ENCODE data around the gene TMEM229B.

Gene TMEM229B

DNA sequence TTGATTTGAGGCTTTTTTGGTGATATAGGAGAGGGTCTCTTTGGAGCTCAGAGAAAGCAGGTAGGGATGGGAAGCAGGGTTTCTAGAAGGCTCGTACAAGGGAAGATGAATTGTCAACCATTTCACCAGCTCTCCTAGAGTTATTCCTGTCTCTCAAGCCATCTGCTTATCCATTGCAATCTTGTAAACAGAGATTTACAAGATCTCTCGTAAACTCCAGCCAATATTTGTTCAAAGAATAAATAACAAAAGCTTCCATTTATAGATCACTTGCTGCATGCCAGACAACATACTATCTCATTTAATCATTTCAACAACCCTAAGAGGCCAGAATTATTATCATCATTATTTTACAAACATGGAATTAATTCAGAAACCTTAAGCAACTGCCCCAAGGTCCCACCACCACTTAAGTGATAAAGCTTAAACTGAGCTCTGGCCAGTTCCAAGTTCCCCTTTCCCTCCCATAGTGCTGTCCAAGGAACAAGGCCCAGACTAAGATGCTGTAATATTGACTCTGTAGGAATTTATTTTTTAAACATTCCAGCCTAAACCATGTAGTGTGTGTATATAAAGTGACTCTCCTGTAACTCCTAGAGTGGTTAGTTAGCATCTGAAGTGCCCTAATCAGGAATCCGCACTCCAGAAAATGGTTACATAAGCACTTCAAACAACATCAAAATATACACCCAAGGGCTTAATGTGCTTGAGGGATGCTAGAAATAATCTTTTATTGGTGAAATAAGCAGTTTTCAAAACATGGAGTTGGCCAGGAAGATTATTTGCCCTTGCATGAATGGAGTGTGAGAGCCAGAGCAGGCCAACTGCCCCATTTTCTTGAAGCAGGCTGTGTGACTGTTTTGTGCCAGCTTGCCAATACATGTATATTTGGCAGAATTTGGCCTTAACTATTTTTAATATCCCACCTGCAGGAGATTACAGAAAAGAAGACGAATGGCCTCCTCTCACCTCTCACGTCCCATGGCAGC, 41.7 kb upstream of the TMEM229B start:
- H3K4me3 ChIP-seq (ENCODE audit: low read length) = no peak overlapping the region
- TF ChIP-seq, protein P1, sequence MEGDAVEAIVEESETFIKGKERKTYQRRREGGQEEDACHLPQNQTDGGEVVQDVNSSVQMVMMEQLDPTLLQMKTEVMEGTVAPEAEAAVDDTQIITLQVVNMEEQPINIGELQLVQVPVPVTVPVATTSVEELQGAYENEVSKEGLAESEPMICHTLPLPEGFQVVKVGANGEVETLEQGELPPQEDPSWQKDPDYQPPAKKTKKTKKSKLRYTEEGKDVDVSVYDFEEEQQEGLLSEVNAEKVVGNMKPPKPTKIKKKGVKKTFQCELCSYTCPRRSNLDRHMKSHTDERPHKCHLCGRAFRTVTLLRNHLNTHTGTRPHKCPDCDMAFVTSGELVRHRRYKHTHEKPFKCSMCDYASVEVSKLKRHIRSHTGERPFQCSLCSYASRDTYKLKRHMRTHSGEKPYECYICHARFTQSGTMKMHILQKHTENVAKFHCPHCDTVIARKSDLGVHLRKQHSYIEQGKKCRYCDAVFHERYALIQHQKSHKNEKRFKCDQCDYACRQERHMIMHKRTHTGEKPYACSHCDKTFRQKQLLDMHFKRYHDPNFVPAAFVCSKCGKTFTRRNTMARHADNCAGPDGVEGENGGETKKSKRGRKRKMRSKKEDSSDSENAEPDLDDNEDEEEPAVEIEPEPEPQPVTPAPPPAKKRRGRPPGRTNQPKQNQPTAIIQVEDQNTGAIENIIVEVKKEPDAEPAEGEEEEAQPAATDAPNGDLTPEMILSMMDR (conservative IDR thresholded peaks at IDR 0.05; ENCODE audit: low read depth, low read length) = no peak
- no peak for DNase-seq (ENCODE audit: low read depth)

DNA sequence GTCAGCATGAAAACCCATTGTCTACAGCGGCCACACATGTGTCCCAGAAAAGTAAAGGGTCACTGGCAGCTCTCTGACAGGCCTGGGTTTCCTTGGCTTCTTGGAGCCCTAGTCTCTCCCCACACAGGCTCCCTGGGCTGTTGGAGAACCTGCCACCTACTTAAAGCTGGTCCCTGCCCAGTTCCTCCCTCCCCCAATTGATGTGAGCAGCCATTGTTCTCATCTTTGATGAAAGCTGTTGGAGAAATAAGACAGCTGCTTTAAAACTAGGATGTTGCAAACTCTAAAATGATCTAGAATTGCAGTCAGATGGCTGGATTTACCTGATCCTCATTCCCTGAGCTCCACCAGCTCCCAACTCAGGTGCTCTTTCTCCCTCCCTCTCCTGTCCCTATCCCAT, 39.8 kb upstream of the TMEM229B start:
- no peak overlapping the region for H3K4me3 ChIP-seq (ENCODE audit: low read length)
- TF ChIP-seq, protein P1 (conservative IDR thresholded peaks at IDR 0.05; ENCODE audit: low read depth, low read length) = no peak
- DNase-seq (ENCODE audit: low read depth) = no peak

DNA sequence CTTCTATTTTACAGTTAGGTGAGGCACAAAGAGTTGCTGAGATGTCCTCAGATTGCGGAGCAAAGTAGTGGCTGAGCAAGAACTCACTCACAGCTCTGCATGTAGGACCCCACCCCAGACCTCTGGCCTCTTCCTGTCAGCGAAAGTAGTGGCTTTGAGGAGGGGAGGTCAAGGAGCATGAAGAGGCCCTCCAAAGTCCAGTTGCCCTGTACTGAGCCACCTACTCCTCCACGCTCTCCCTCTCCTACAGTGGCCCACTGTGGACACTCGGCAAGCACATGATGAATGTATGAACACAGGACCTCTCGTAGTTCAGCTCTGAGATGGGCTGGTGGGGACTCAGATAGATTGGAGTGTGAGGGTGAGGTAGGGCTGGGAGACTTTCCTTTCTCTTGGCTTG, 39.2 kb upstream of the TMEM229B start:
- no peak for DNase-seq (ENCODE audit: low read depth)
- TF ChIP-seq, protein P1 (conservative IDR thresholded peaks at IDR 0.05; ENCODE audit: low read depth, low read length) = no peak
- H3K4me3 ChIP-seq (ENCODE audit: low read length) = no peak overlapping the region

DNA sequence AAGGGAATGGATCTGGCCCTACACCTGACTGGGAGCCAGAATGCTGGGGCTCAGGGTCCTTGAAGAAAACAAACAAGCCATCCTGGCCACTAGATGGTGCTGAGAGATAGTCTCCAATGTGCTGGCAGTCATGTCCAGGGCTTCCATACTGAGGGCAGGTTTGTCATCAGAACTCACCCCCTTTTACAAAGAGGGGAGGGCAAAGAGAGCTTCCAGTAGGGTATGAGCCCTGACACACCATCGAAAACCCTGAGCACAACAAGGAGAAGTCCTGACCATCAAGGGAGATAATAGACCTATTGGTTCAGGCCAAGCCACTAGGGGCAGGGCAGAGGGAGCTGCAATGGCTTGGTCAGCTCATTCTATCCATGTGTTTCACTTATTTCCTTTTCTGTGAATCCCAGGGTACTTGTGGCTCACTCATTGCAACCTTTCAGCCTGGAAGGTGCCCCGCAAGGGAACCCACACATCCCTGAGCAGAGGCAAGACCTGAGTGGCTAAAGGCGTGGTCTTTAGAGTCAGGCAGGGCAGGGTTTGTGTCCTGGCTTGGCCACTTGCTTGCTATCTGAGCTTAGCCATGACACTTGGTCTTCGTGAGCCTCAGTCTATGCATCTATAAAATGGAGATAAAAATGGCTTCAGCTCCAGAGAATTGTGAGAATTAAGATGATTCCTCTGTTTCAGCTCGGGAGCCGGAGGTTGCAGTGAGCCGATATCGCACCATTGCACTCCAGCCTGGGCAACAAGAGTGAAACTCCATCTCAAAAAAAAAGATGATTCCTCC, 38.3 kb upstream of the TMEM229B start:
- TF ChIP-seq, protein P1 (conservative IDR thresholded peaks at IDR 0.05; ENCODE audit: low read depth, low read length) = peak; percentile 80
- H3K4me3 ChIP-seq (ENCODE audit: low read length) = no peak overlapping the region
- DNase-seq (ENCODE audit: low read depth) = no peak

DNA sequence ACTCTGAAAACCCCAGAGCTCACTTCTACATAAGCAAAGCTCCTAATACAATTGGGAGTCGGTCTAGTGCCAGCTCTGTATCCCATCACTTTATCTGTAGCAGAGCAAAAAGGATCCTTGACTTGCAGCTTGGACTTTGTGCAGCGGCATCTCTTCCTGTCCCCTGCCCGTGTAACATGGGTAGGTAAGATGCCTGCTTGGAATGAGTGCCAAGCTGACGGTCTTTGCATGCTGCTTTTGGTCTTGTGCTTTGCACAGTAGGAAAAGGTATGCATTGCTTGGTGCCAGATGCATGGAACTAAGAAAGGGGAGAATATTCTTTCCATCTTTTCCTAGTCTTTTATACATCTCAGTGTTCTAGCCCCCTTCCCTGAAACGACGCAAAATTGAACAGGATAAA, 37.7 kb upstream of the TMEM229B start:
- no peak for DNase-seq (ENCODE audit: low read depth)
- TF ChIP-seq, protein P1 (conservative IDR thresholded peaks at IDR 0.05; ENCODE audit: low read depth, low read length) = no peak
- no peak overlapping the region for H3K4me3 ChIP-seq (ENCODE audit: low read length)

DNA sequence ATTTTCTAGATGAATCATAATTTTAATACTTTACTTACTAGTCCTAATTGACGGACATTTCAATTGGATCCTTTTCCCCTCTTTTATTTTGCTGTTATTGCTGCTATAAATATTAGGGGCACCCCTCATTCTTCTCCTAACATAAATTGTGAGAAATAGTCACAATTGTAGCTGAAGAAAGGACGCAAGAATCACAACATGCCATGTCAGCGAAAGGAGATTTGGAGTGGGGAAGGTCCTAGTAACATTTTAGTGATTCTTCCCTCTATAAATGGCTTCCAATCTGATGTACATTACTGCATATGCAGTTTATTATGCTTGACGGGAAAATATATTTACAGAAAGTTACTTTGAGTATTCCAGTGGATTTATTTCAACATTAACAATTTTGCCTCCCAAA, 36.9 kb upstream of the TMEM229B start:
- no peak overlapping the region for H3K4me3 ChIP-seq (ENCODE audit: low read length)
- no peak for DNase-seq (ENCODE audit: low read depth)
- TF ChIP-seq, protein P1 (conservative IDR thresholded peaks at IDR 0.05; ENCODE audit: low read depth, low read length) = no peak

Data from retinal pigment epithelial cell (primary cell).